Measurements from ENCODE around the gene DPH2. TPM values are rescaled to one million over a fixed set of nuclear protein-coding genes. Genes with fewer than 3 reads are reported as not detected.
A peak's percentile ranks its signal among the peaks of the same experiment; 100 is the strongest.

Gene DPH2
- total and polyA plus RNA-seq, 8 donors = 10.8 to 22.0 (median 14.5) TPM

GRCh38 chr1:44015206-44015605, 45.4 kb downstream of the DPH2 start:
- no peak for TF ChIP-seq CTCF (IDR thresholded peaks at IDR 0.05)
- ATAC-seq (no peak), DNase-seq (no peak), FAIRE-seq (no peak)
- no peak overlapping the region for H3K4me3 ChIP-seq
- intact Hi-C loops (cut with DNase I) = no loop called here
- H3K27ac ChIP-seq = no peak overlapping the region
- H3K4me1 ChIP-seq = no peaks in the 10 kb centered on the region
- 70 to 81% methylated on average over 3 of the region's 3 CpGs for WGBS, 2 donors
- no peaks in the 10 kb centered on the region for H3K27me3 ChIP-seq
- no peaks in the 10 kb centered on the region for H3K9me3 ChIP-seq
- no peaks in the 10 kb centered on the region for H3K36me3 ChIP-seq

GRCh38 chr1:44016041-44016889, 46.5 kb downstream of the DPH2 start:
- intact Hi-C loops (cut with DNase I) = no loop called here
- Histone ChIP-seq H3K36me3 (no peaks in the 10 kb centered on the region), H3K27me3 (no peaks in the 10 kb centered on the region), H3K4me1 (no peaks in the 10 kb centered on the region), H3K27ac (no peak overlapping the region), H3K4me3 (no peak overlapping the region), H3K9me3 (no peaks in the 10 kb centered on the region)
- FAIRE-seq (no peak), DNase-seq (peak in 2 of 6 donors; percentile 3 to 44), ATAC-seq (no peak)
- 82 to 83% methylated on average over 20 of the region's 20 CpGs for WGBS, 2 donors
- no peak for TF ChIP-seq CTCF (IDR thresholded peaks at IDR 0.05)

GRCh38 chr1:44016890-44017400, 47.1 kb downstream of the DPH2 start:
- H3K9me3 ChIP-seq = no peaks in the 10 kb centered on the region
- ATAC-seq (peak in 3 of 4 donors; percentile 28 to 47 (median 45)), FAIRE-seq (no peak), DNase-seq (peak in 2 of 6 donors; percentile 18 to 46)
- H3K27me3 ChIP-seq = no peaks in the 10 kb centered on the region
- WGBS, 2 donors = 86 to 88% methylated on average over 20 of the region's 20 CpGs
- no peak overlapping the region for H3K27ac ChIP-seq
- H3K4me1 ChIP-seq = no peaks in the 10 kb centered on the region
- H3K4me3 ChIP-seq = no peak overlapping the region
- intact Hi-C loops (cut with DNase I) = no loop called here
- no peak for TF ChIP-seq CTCF (IDR thresholded peaks at IDR 0.05)
- H3K36me3 ChIP-seq = no peaks in the 10 kb centered on the region

- ATAC-seq (no peak), FAIRE-seq (no peak), DNase-seq (peak in 2 of 6 donors; percentile 13 to 58)
- Histone ChIP-seq H3K4me3 (no peak overlapping the region), H3K27ac (no peak overlapping the region), H3K4me1 (no peaks in the 10 kb centered on the region), H3K9me3 (no peaks in the 10 kb centered on the region), H3K27me3 (no peaks in the 10 kb centered on the region), H3K36me3 (no peaks in the 10 kb centered on the region)
- intact Hi-C loops (cut with DNase I) = no loop called here
- 90 to 92% methylated on average over 13 of the region's 13 CpGs for WGBS, 2 donors
- TF ChIP-seq CTCF (IDR thresholded peaks at IDR 0.05) = no peak
These were observed 49.7 kb downstream of the DPH2 start for GRCh38 chr1:44019466-44019948.

GRCh38 chr1:44020464-44020863, 50.7 kb downstream of the DPH2 start:
- no peaks in the 10 kb centered on the region for H3K4me1 ChIP-seq
- H3K4me3 ChIP-seq = no peak overlapping the region
- DNase-seq = peak in 1 of 6 donors; percentile 34
- intact Hi-C loops (cut with DNase I) = loop anchor here in 1 of 3 donors (10.0 kb wide), 1 partner anchor 246 kb away; no protein-coding TSS in a partner anchor
- TF ChIP-seq CTCF (IDR thresholded peaks at IDR 0.05) = no peak
- ATAC-seq = no peak
- H3K27ac ChIP-seq = no peak overlapping the region
- 75 to 88% methylated on average over 6 of the region's 6 CpGs for WGBS, 2 donors
- no peaks in the 10 kb centered on the region for H3K36me3 ChIP-seq
- FAIRE-seq = no peak
- no peaks in the 10 kb centered on the region for H3K9me3 ChIP-seq
- no peaks in the 10 kb centered on the region for H3K27me3 ChIP-seq
